Endodermal cell (in vitro differentiated cells): ENCODE results near the gene TFEB. TPM values are rescaled to one million over a fixed set of nuclear protein-coding genes. Genes with fewer than 3 reads are reported as not detected.

ENCODE experiments used
- DNase-seq: peaks from one replicate; pipeline ENCODE4 v3.0.0-alpha.2; 2017
- H3K27ac ChIP-seq: 2 replicates; pipeline ENCODE4 v1.5.1; 2013; ENCODE audit warnings: mild to moderate bottlenecking, low read depth, low read length, moderate library complexity
- H3K27me3 ChIP-seq: 2 replicates; pipeline ENCODE4 v1.6.1; 2013; ENCODE audit warnings: mild to moderate bottlenecking, low read length, moderate library complexity; ENCODE audit not compliant: insufficient read depth, control insufficient read depth, poor library complexity, severe bottlenecking
- H3K36me3 ChIP-seq: 2 replicates; pipeline ENCODE4 v1.7.0; 2013; ENCODE audit warnings: mild to moderate bottlenecking, low read length, moderate library complexity; ENCODE audit not compliant: control insufficient read depth, insufficient read depth
- H3K4me1 ChIP-seq: one replicate; pipeline ENCODE4 v1.7.0; 2013; ENCODE audit warnings: low read length; ENCODE audit not compliant: control insufficient read depth, insufficient read depth
- H3K4me3 ChIP-seq: 2 replicates; pipeline ENCODE4 v1.5.1; 2013; ENCODE audit warnings: mild to moderate bottlenecking, low read length, moderate library complexity
- H3K9ac ChIP-seq: 2 replicates; pipeline ENCODE4 v1.6.1; 2013; ENCODE audit warnings: mild to moderate bottlenecking, low read length, moderate library complexity; ENCODE audit not compliant: poor library complexity, severe bottlenecking; ENCODE audit errors: extremely low read depth
- H3K9me3 ChIP-seq: 2 replicates; pipeline ENCODE4 v1.6.1; 2013; ENCODE audit warnings: mild to moderate bottlenecking, low read length, moderate library complexity; ENCODE audit not compliant: control insufficient read depth
- H3K27ac Mint-ChIP-seq: 2 replicates; pipeline ENCODE4 v1.8.0; 2020; ENCODE audit warnings: mixed read lengths
- H3K27me3 Mint-ChIP-seq: 2 replicates; pipeline ENCODE4 v1.8.0; 2021; ENCODE audit warnings: mild to moderate bottlenecking, mixed read lengths; ENCODE audit not compliant: insufficient read depth
- H3K36me3 Mint-ChIP-seq: 2 replicates; pipeline ENCODE4 v1.8.0; 2020; ENCODE audit warnings: low read depth, mixed read lengths
- H3K4me1 Mint-ChIP-seq: 2 replicates; pipeline ENCODE4 v1.8.0; 2020; ENCODE audit warnings: mixed read lengths
- H3K4me3 Mint-ChIP-seq: 2 replicates; pipeline ENCODE4 v1.8.0; 2020; ENCODE audit warnings: mild to moderate bottlenecking, moderate library complexity, mixed read lengths
- H3K9me3 Mint-ChIP-seq: 2 replicates; pipeline ENCODE4 v1.8.0; 2020; ENCODE audit warnings: mild to moderate bottlenecking, mixed read lengths
- WGBS, 2 experiments: methylation state at CpG; one replicate each; pipeline versions ENCODE4 v1.1.5 to v1.1.7; 2013; ENCODE audit warnings: missing lambda C conversion rate in 2 of 2, mixed read lengths in 1 of 2; ENCODE audit not compliant: insufficient coverage in 1 of 2, insufficient read length in 1 of 2; 5-methylcytosine and 5-hydroxymethylcytosine counted together
- total RNA-seq, 2 donors: library from RNA; stranded (reverse); fragmentation: NEBNext Ultra II Directional in 1 of 2; extraction: Animal tissue kit (Norgen Biotek cat#: 25700) in 1 of 2; gene quantifications; 2 replicates in 1 of 2; 3 replicates in 1 of 2; pipeline ENCODE4 v1.2.1, GENCODE V29; 2021
- TF ChIP-seq, protein P1 (sequence below): fragments of 200-600 bp; sonication (generic); conservative IDR thresholded peaks from 2 replicates; pipeline ENCODE4 v1.5.0; 2021; ENCODE audit warnings: antibody characterized with exemption, mild to moderate bottlenecking

Gene TFEB
- total RNA-seq, 2 donors from 2014 or later = 0.24 TPM; not detected in 1

- Histone ChIP-seq H3K36me3 (no peaks in the 10 kb centered on the region), H3K9ac (no peak overlapping the region), H3K4me1 (no peaks in the 10 kb centered on the region), H3K9me3 (no peaks in the 10 kb centered on the region), H3K4me3 (no peak overlapping the region), H3K27me3 (no peaks in the 10 kb centered on the region), H3K27ac (no peak overlapping the region)
- WGBS, 2 experiments = 81 to 88% methylated on average over 6 to 13 of the region's 13 CpGs
- Mint-ChIP-seq H3K27me3 (peaks cover 10% of the 10 kb centered on the region), H3K36me3 (no peaks in the 10 kb centered on the region), H3K27ac (no peak overlapping the region), H3K9me3 (no peaks in the 10 kb centered on the region), H3K4me3 (no peak overlapping the region), H3K4me1 (peaks cover 2% of the 10 kb centered on the region)
- TF ChIP-seq, protein P1, sequence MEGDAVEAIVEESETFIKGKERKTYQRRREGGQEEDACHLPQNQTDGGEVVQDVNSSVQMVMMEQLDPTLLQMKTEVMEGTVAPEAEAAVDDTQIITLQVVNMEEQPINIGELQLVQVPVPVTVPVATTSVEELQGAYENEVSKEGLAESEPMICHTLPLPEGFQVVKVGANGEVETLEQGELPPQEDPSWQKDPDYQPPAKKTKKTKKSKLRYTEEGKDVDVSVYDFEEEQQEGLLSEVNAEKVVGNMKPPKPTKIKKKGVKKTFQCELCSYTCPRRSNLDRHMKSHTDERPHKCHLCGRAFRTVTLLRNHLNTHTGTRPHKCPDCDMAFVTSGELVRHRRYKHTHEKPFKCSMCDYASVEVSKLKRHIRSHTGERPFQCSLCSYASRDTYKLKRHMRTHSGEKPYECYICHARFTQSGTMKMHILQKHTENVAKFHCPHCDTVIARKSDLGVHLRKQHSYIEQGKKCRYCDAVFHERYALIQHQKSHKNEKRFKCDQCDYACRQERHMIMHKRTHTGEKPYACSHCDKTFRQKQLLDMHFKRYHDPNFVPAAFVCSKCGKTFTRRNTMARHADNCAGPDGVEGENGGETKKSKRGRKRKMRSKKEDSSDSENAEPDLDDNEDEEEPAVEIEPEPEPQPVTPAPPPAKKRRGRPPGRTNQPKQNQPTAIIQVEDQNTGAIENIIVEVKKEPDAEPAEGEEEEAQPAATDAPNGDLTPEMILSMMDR = no peak
- DNase-seq = no peak
Measured at GRCh38 chr6:41740366-41741162, 5.2 kb upstream of the TFEB start.

GRCh38 chr6:41739041-41739440 lies 3.6 kb upstream of the TFEB start:
- no peaks in the 10 kb centered on the region for H3K36me3 Mint-ChIP-seq
- no peak for DNase-seq
- H3K36me3 ChIP-seq = no peaks in the 10 kb centered on the region
- H3K4me3 ChIP-seq = no peak overlapping the region
- H3K4me1 Mint-ChIP-seq = peaks cover 2% of the 10 kb centered on the region
- no peaks in the 10 kb centered on the region for H3K9me3 ChIP-seq
- TF ChIP-seq, protein P1 = no peak
- H3K27ac Mint-ChIP-seq = no peak overlapping the region
- 83 to 84% methylated on average over 1 to 4 of the region's 4 CpGs for WGBS, 2 experiments
- no peak overlapping the region for H3K27ac ChIP-seq
- H3K4me3 Mint-ChIP-seq = no peak overlapping the region
- H3K9me3 Mint-ChIP-seq = no peaks in the 10 kb centered on the region
- peaks cover 10% of the 10 kb centered on the region for H3K27me3 Mint-ChIP-seq
- no peak overlapping the region for H3K9ac ChIP-seq
- H3K4me1 ChIP-seq = no peaks in the 10 kb centered on the region
- H3K27me3 ChIP-seq = no peaks in the 10 kb centered on the region

GRCh38 chr6:41737591-41738130 lies 2.3 kb upstream of the TFEB start:
- 94% methylated on average over 4 of the region's 6 CpGs; no CpG with 5 or more reads in 1 of the 2 experiments for WGBS, 2 experiments
- H3K9me3 ChIP-seq = no peaks in the 10 kb centered on the region
- no peak overlapping the region for H3K4me3 ChIP-seq
- no peaks in the 10 kb centered on the region for H3K36me3 Mint-ChIP-seq
- no peaks in the 10 kb centered on the region for H3K36me3 ChIP-seq
- H3K4me1 Mint-ChIP-seq = peaks cover 8% of the 10 kb centered on the region
- H3K27ac ChIP-seq = no peak overlapping the region
- H3K27me3 Mint-ChIP-seq = peaks cover 19% of the 10 kb centered on the region
- peaks cover 3% of the 10 kb centered on the region for H3K4me1 ChIP-seq
- TF ChIP-seq, protein P1 = no peak
- no peak for DNase-seq
- no peak overlapping the region for H3K9ac ChIP-seq
- H3K27me3 ChIP-seq = peaks cover 13% of the 10 kb centered on the region
- H3K27ac Mint-ChIP-seq = no peak overlapping the region
- H3K9me3 Mint-ChIP-seq = no peaks in the 10 kb centered on the region
- no peak overlapping the region for H3K4me3 Mint-ChIP-seq
